IMR-90 (cell line): ENCODE results near the gene ENTPD7.

Experiments
- CEBPB ChIP-seq: IDR thresholded peaks from 2 replicates; pipeline ENCODE4 v1.6.1; 2012; ENCODE audit warnings: low read depth, low read length, improper control_type of control experiment
- FOS ChIP-seq: fragments of 150-350 bp; IDR thresholded peaks from 2 replicates; pipeline ENCODE4 v1.6.1; 2016; ENCODE audit warnings: low read depth, low read length
- MAFK ChIP-seq: IDR thresholded peaks from 2 replicates; pipeline ENCODE4 v1.6.1; 2012; ENCODE audit warnings: low read depth, low read length, improper control_type of control experiment
- NFE2L2 ChIP-seq: fragments of 150-350 bp; IDR thresholded peaks from 2 replicates; pipeline ENCODE4 v1.6.1; 2016; ENCODE audit warnings: low read depth, mild to moderate bottlenecking, low read length
- POLR2A ChIP-seq: IDR thresholded peaks from 2 replicates; pipeline ENCODE4 v1.6.1; 2012; ENCODE audit warnings: mild to moderate bottlenecking, low read depth, low read length
- RAD21 ChIP-seq: IDR thresholded peaks from 2 replicates; pipeline ENCODE4 v1.6.1; 2012; ENCODE audit warnings: low read length, improper control_type of control experiment
- RFX5 ChIP-seq: IDR thresholded peaks from 2 replicates; pipeline ENCODE4 v1.8.0; 2012; ENCODE audit warnings: low read depth, mild to moderate bottlenecking, low read length, moderate library complexity
- SMC3 ChIP-seq: fragments of 150-350 bp; IDR thresholded peaks from 2 replicates; pipeline ENCODE4 v1.6.1; 2016; ENCODE audit warnings: low read depth, mild to moderate bottlenecking, antibody characterized with exemption, low read length, moderate library complexity
- TF ChIP-seq, protein P1 (sequence below): conservative IDR thresholded peaks from 2 replicates; pipeline ENCODE4 v1.5.1; 2012; ENCODE audit warnings: mild to moderate bottlenecking, low read depth, low read length, improper control_type of control experiment
- TF ChIP-seq, protein P2 (sequence below): fragments of 150-350 bp; IDR thresholded peaks from 2 replicates; pipeline ENCODE4 v1.6.1; 2017; ENCODE audit warnings: mild to moderate bottlenecking, antibody characterized with exemption, low read length, low read depth

DNA sequence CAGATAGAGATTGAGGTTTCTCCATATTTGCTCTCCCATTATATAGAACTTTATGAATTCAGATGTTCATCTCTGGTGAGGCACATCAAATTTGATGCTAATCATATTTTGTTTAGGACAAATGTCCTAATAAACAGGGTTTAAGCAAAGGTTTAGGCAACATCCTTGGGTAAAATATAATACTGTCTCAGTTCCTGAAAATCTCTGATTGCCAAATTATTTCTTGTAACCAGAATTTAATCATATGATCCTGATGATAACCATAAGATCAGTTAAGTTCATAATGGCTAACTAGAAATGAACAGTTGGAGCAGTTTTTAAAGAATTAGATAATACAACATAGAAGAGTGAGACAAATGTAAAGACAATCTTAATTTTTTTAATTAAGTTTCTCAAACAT is 91.3 kb downstream of the ENTPD7 start:
- TF ChIP-seq MAFK (no peak), POLR2A (no peak), CEBPB (no peak), RFX5 (no peak), RAD21 (no peak), NFE2L2 (no peak), FOS (no peak), SMC3 (no peak)
- TF ChIP-seq, protein P1, sequence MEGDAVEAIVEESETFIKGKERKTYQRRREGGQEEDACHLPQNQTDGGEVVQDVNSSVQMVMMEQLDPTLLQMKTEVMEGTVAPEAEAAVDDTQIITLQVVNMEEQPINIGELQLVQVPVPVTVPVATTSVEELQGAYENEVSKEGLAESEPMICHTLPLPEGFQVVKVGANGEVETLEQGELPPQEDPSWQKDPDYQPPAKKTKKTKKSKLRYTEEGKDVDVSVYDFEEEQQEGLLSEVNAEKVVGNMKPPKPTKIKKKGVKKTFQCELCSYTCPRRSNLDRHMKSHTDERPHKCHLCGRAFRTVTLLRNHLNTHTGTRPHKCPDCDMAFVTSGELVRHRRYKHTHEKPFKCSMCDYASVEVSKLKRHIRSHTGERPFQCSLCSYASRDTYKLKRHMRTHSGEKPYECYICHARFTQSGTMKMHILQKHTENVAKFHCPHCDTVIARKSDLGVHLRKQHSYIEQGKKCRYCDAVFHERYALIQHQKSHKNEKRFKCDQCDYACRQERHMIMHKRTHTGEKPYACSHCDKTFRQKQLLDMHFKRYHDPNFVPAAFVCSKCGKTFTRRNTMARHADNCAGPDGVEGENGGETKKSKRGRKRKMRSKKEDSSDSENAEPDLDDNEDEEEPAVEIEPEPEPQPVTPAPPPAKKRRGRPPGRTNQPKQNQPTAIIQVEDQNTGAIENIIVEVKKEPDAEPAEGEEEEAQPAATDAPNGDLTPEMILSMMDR, result no peak
- TF ChIP-seq, protein P2, sequence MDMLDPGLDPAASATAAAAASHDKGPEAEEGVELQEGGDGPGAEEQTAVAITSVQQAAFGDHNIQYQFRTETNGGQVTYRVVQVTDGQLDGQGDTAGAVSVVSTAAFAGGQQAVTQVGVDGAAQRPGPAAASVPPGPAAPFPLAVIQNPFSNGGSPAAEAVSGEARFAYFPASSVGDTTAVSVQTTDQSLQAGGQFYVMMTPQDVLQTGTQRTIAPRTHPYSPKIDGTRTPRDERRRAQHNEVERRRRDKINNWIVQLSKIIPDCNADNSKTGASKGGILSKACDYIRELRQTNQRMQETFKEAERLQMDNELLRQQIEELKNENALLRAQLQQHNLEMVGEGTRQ, result no peak
